Hepatocyte (in vitro differentiated cells): ENCODE results near the gene SDK1.

Experiments used
- CTCF ChIP-seq: fragments of 200-600 bp; sonication (generic); IDR thresholded peaks from 2 replicates; pipeline ENCODE4 v1.5.1; 2016; ENCODE audit warnings: antibody characterized with exemption, mild to moderate bottlenecking; ENCODE audit not compliant: poor library complexity
- EZH2 ChIP-seq: fragments of 200-600 bp; sonication (generic); IDR thresholded peaks from 2 replicates; pipeline ENCODE4 v1.6.1; 2016; ENCODE audit warnings: antibody characterized with exemption, mild to moderate bottlenecking, borderline replicate concordance
- EZH2phosphoT487 ChIP-seq: fragments of 200-600 bp; sonication (generic); IDR thresholded peaks from one replicate; pipeline ENCODE4 v1.6.1; 2018; ENCODE audit warnings: antibody characterized with exemption, mild to moderate bottlenecking, low read depth, moderate library complexity; ENCODE audit not compliant: unreplicated experiment, severe bottlenecking

DNA sequence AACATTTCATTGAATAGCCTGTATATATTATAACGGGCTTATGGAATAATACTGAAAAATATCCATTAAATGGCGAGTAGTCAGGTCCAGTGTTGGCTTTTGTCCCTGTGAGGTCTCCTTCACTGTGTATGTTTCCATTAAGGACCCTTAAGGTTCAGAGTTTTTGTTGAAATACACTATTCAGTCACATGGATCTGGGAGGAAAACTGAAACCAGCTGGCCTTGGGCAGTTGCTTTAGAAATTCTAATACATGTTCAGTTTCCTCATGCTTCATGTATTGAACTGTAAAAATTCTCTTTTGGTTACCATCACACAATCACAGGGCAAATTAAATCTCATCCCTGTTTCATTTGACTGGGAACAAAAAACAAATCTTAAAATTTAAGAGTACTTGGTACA, 447.3 kb downstream of the SDK1 start:
- no peak for TF ChIP-seq CTCF
- TF ChIP-seq EZH2, result no peak
- TF ChIP-seq EZH2phosphoT487, result no peak
